ENCODE results near the gene GSN.
"Not testable (repeated sequence)": the region's sequence is repeated elsewhere in the genome, so short reads cannot be mapped to it uniquely, and the experiment has no call there.

The GSN gene

DNA sequence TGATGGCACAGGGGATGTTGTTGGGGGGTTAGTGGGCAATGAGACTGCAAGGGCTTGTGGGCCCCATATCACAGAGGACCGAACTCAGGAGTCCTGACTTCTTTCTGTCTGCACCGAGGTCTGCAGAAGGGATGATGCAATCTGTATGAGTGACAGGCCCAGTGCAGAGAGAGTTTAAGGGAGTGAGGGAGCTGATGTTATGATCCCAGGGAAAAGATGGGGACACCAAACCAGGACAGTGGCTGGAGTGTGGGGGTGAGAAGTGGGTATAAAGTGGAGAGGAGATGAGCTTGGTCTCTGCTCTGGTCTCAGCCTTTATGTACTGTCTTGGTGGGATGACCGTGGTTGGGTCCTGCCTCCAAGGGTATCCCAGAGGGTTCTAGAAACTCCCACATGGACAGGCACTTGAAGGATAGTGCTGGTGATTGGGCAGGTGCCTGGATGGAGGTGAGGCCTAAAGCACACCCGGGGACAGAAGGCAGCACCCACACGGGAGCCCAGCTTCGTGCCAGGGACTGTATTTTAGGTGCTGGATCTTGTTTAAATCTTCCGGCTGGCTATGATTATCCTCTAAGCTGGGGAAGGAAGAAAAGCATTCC lies 21.9 kb downstream of the GSN start:
- no peak for DNase-seq

DNA sequence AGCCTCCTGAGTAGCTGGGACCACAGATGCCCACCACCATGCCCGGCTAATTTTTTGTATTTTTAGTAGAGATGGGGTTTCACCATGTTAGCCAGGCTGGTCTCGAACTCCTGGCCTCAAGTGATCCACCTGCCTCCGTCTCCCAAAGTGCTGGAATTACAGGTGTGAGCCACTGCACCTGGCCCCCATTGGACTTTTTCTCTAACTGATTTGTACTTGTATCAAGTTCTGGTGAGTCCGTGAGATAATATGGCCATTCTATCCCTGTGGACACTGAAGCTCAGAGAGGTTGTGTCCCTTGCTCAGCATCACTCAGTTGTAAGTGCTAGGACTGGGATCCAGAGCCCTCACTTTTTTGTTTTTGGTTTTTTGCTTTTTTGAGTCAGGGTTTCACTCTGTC lies 23.6 kb downstream of the GSN start:
- DNase-seq: not testable (repeated sequence)

DNA sequence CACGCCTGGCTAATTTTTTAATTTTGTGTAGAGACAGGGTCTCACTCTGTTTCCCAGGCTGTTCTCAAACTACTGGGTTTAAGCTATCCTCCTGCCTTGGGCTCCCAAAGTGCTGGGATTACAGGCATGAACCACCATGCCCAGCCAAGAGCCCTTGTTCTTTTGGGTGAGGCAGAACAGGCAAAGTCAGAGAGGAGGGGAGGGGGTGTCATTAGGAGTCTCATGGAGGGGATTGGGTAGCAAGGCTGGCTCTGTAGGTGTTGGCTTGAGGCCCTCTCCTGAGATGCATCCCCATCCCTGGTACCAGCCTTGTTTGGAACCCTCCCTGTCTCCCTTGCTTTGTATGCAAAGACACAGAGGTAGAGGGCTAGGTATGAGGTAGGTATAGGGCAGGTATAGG lies 24.1 kb downstream of the GSN start:
- DNase-seq: no peak

DNA sequence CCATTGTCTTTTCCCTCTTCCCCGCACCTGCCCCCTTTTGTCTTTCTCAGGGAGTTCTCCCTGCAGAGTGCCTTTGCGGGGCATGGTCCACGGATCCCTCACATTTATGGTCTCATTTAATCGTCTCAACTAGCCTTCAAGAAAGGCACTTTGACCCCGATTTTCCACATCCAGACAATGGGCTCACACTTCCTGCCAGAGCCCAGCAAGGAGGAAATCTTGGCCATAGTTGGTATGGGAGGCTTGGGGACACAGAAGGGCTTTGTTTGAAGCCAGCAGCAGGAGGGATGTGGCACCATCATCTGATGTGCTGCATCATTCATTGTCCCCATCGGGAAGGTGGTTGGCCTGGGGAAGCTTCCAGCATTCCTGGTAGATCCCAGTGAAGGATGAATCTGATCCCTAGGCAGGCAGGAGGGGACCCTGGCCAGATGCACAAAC lies 24.9 kb downstream of the GSN start:
- no peak for DNase-seq

DNA sequence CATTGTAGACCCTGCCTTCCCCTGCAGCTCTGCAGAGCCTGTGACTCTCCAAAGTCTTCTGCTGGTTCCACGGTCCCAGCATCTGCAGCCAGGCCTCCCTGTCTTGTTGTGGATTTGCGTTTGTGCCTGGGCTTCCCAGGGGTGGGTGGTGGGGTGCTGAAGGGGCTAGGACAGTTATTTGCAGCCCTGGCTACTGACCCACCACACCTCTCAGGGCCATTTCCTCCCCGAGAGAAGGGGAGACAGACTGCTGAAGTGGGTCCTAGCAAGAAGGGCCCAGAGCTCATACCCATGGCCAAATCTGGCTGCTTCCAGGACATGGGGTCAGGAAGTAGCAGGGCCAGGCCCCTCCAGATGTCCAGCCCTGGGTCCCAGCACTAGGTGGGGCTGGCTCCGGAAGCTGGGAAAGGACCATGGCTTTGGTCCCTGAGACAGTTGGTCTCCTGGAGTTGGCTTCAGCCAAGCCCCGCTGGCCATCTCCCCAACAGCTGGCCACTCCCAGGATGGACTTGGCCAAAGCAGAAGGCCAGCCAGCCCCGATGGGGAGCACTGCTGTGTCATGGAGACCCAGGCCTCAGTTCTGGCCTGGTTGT lies 26.3 kb downstream of the GSN start:
- no peak for DNase-seq

DNA sequence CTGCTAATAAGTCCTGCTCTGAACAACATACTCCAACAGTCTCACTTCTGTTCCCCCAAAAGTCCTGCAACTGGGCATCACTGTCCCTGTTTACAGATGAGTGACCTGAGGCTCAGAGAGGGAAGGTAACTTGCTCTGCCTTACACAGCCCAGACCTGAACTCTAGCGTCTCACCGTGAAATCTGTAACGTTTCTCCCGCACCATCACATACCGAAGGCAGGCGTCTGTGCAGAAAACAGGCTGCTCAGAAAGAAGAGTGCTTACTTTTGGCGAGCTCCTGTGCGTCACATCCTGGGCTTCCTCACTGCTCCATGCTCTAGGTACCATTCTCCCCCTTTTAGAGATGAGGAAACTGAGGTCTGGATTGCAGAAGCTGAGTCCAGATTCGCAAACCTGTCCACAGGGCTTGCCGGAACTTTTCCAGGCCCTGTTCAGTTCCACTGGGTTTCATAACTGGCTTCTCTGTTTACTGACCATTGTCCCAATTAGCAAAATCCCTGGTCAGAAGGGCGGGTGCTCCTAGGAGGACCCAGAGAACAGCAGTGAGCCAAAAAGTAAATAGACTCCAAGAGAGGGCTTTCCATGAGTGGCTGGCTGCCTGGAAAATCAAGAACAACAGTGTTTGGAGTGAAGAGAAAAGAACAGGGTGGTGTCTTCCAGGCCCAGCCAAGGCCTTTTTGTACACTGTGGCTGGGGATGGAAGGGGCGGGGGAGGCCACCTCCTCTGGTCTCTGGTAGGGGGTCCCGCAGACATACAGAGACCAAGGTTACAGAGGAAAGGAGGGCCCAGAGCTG lies 27.1 kb downstream of the GSN start:
- no peak for DNase-seq

DNA sequence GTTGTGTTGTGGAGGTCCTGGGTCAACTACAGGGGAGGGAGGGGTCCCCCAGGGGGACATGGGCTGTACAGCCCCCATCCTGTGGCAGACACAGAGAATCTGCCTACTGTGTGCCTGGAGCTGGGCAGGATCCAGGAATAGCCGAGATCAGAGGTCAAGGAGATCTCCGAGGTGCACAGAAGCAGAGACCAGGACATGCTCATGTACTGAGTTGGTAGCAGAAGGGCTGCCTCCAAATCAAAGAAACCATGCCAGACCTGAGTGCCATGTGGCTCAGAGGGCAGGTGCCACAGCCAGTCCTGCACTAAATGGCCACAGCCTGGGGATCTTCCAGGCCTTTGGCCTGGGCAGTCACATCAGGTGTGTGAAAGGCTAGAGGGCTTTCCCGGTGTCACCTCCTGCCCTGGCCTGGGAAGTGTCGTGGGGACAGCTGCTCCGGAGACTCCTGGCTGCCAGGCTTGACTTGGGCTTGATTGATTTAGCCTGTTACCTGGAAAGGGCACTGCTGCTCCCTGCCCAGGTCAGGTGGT lies 27.8 kb downstream of the GSN start:
- no peak for DNase-seq

DNA sequence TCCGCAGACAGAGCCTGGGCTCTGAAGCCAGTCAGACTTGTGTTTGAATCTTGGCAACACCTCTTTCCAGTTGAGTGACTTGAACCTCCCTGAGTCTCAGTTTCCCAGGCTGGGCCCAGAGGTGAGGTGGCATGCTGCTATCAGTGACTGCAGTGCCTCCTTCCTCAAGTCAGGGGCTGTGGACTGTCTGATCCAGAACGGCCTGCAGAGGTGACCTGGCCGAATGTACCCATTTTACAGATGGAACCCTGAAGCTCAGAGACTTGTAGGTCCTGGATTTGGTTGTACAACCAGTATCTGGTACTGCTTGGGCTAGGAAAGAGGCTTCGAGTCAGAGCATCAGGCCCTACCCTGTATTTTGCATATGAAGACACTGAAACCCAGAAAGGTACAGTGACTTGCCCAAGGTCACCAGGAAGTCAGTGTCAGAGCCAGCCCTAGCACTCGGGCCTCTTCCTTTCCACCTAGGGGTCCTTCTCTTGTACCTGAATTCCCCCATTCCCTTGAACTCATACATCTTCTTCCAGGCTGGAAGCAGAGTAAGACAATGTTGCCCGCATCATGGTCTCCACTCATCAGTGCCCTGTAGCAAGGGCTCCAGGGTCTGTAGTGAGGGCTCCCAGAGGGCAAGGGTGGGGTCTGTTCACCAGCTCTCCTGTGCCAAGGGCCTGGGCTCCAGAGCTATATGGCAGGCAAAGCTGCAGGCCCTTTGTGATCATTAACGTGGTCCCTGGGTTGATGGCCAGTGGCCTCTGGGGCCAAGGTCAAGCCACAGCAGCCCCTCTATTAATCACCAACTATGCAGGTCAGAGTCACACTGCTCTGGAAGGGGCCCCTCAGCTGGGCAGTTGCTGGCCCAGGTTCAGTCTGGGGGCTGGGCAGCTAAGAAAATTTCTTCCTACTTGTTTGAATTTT lies 28.5 kb downstream of the GSN start:
- no peak for DNase-seq

DNA sequence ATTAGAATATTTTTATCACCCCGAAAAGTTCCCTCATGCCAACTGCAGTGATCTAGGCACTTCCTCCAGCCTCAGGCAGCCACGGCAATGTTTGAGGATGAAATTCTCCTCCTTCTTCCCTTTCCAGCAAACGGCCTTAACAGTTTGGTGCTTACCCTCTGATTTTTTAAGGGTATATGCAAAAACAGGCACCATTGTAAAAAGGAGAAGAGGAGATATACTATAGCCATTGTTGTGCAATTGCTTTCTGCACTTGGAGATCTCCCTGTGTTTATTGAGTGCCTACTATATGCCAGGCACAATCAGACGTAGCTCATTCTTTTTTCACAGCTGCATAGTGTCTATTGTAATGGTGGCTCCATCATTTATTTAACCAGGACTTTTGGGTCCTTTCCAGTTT lies 29.4 kb downstream of the GSN start:
- peak; percentile 73 for DNase-seq

DNA sequence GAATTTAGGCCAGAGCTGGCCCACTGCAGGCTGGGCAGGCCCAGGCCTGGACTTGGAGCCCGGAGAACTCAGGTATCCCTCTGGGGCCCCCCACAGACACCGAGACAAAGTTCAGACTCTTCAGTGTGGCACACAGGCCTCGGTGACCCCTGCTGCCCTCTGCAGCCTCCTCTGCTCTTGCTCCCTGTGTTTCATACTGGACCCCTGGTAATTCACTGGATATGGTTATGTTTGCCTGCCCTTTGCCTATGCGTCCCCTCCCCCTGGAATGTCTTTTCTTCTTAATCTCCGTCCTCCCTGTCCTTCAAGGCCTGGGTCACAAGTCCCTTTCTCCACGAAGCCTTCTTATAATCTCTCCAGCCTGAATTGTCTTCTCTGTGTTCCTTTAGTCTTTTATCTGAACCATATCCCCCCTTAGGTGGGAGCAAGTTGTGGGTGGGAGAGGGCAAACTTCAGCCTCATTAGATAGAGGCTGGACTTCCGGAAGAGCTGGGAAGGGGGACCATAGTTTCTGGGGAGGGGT lies 30.1 kb downstream of the GSN start:
- no peak for DNase-seq

DNA sequence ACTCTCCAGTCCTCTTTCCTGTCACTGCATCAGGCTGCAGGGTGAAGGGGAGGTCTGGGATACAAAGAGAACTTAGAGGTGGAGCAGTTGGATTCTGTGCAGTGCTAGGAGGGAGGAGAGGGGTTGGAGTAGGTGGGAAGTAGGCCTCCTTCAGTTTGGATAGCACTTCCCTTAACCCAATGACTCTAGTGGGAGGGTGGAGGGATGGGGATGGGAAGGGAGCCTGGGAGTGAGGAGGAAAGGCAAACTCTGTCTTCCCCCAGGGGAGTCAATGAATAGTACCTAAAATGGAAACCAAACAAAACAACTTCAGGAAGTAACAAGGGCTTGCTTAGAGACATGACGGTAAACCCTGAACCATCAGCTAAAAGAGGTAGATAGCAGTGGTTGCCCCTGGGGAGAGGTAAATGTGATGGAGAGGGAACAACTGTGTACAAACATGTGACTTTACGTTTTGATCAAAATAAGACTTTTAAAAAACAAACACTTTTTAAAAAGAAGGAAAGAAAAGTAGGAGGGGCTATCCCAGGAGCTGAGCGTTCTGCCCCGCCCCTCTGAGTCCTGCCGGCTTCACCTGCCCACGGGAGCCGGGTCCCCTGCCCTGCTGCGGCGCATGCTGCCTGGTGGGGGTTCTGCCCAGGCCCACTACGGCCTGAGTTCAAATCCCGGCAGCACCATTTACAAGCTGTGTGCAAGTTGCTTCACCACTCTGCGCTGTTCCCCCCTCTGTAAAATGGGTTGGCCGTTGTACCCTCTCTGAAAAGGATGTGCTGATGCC lies 30.9 kb downstream of the GSN start:
- DNase-seq: no peak

DNA sequence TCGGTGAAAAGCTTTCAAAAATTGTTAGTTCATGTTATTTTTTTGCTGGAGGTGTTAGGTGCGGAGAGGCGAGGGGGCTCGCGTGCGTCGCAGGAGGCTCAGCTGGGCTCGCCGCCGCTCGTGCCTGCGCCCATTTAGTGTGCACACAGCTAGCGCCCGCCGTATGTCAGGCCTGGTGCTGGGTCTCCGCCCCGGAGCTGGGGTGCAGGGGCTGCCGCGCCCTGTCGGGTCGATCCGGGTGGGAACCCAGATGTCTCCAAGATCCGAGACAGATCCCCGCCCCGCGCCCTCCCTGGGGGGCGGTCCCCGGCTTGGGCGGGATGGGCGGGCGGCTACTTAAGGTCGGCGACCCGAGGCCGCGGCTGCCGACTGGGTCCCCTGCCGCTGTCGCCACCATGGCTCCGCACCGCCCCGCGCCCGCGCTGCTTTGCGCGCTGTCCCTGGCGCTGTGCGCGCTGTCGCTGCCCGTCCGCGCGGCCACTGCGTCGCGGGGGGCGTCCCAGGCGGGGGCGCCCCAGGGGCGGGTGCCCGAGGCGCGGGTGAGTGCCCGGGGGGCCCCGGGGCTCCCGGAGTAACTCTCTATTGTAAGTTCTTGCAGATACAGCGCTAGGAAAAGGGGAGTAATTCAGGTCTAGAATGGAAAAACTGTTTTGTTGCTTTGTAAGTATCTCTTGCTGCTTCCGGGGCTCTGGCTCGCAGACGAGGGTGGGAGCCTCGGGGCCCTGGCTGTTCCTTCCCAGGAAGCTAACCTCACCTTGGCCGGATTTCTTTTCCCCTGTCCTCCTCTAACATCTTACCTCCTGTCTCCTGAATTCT lies 31.7 kb downstream of the GSN start:
- no peak for DNase-seq

DNA sequence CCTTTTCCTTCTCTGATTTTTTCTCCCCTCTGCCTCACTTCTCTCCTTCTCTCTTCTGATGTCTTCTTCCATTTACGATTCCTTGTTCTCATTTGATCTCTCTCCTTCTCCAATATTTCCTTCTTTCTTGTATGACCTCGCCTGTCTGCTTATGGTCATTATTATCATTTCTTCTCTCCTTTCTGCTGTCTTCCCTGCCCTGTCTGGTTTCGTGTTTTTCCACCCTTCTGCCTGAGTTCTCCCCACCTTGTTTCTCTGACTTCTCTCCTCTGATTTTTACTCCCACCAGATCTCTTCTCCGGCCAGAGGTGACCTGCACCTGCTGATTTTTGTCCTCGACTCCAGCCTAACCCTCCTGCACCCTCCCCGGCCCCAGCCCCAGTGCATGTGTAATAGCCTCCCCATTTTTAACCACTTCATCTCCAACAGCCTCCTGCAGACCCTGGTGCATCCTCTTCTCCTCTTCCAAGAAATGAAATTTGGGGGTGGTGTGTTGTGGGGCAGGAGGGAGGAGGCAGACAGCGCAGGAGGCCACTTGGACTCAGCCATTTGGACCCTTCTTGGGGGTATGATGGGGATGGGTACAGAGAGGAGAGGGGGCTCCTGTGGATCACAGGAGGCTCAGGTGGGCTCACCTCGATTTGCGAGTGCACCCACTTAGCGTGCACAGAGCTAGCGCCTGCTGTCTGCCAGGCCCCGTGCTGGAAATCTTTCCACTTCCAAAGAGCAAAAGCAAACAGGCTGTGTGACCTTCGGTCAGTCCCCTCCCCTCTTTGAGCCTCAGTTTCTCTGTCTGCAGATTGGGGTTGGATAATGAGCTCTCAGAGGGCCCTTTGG lies 32.5 kb downstream of the GSN start:
- DNase-seq: no peak

DNA sequence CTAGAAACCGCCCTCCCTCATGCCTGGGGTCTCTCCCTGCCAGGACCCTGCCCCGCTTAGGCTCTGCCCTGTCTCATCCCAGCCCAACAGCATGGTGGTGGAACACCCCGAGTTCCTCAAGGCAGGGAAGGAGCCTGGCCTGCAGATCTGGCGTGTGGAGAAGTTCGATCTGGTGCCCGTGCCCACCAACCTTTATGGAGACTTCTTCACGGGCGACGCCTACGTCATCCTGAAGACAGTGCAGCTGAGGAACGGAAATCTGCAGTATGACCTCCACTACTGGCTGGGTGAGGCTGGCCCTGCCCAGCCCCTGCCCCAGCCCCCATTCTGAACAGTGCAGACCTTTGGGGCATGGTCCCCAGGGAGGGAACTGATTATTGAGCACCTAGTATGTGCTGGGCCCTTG lies 33.9 kb downstream of the GSN start:
- DNase-seq: no peak

DNA sequence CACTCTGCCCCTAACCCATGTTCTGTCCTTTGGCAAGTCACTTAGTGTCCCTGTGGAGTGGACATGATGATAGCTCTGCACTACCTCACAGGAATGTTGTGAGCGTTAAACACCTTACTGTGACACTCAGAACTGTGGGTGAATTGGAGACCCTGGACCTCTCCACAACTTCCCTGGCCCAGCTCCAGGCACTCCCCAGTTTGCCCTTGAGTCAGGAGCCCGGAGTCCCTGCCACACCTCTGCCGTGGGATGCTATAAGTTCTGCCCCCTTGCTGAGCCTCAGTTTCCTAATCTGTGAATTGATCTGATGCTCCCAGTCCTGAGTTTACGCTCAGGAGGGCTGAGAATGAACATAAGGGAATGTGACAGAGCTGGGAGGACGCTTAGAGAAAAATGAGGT lies 34.4 kb downstream of the GSN start:
- DNase-seq: no peak

DNA sequence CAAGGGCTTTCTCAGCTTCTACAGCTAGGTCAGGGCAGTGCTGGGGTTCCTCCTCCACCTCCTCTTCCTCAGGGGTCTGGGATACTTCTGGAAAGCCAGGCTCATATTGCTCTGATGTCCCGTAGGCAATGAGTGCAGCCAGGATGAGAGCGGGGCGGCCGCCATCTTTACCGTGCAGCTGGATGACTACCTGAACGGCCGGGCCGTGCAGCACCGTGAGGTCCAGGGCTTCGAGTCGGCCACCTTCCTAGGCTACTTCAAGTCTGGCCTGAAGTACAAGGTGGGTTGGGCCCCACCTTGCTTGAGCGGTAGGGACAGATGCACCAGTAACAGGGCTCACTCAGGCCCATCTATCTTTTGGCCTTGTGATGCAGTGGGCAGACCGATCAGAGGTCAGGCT lies 34.8 kb downstream of the GSN start:
- no peak for DNase-seq

DNA sequence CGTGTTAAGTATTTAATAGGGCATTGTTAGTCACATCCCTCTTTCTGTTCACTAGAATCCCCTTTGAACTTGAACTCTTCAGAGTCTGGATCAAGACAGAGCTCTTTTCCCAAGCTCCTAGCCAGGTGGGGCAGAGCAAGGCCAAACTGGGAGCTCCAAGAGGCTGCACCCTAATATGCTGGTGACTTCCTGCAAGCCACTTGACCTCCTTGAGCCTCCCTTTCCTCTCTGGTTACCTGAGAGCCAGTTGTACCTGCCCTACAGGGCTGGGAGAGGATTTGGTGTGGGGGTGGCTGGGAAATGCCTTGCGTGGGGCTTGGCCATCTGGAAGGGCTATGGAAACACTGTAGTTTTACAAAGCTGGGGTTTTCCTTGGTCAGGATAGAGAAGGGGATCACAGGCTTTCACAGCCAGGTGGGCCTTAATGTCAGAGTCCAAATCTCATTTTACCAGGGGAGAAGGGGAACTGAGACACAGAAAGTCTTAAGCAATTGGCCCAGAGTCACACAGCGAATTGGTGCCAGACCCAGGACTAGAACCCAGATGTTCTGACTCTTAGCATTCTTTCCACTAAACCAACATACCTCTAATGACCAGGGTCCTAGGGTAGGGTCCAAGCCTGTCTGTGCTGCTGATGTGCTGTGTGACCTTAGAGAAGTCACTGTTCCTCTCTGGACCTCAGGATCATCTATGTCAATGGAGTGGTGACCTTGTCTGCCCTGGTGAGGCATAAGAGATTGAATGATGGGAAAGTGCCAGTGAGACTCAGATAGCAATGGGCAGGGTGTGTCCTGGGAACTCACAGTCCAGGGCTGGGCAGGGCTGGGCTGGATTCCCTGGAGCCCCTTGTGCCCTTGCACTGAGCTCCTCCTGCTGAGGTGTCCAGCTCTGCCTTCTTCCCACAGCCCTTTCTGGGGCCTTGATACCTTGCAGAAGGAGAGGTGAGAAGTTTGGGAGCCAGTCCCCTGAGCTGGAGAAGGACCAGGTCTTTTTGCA lies 35.8 kb downstream of the GSN start:
- DNase-seq: no peak

DNA sequence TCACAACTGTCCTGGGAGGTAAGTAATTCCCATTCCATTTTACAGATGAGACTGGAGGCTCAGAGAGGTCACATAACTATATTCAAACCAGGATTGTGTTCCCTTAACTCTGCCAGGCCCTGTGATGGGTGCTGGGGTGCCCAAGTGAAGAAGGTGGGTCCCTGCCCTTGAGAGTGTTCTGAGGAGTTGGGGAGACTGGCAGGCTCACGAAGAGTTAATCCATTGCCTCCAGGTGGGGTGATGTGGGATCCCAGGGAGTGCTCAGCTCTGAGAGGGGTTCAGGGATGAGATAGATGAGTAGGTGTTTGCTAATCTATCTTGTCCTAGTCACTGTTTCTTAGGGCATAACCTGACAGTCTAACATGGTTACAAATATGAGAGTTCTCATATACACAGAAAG lies 36.7 kb downstream of the GSN start:
- DNase-seq: no peak
